ENCODE data around the gene CLK1.
A peak's percentile ranks its signal among the peaks of the same experiment; 100 is the strongest.

The CLK1 gene

DNA sequence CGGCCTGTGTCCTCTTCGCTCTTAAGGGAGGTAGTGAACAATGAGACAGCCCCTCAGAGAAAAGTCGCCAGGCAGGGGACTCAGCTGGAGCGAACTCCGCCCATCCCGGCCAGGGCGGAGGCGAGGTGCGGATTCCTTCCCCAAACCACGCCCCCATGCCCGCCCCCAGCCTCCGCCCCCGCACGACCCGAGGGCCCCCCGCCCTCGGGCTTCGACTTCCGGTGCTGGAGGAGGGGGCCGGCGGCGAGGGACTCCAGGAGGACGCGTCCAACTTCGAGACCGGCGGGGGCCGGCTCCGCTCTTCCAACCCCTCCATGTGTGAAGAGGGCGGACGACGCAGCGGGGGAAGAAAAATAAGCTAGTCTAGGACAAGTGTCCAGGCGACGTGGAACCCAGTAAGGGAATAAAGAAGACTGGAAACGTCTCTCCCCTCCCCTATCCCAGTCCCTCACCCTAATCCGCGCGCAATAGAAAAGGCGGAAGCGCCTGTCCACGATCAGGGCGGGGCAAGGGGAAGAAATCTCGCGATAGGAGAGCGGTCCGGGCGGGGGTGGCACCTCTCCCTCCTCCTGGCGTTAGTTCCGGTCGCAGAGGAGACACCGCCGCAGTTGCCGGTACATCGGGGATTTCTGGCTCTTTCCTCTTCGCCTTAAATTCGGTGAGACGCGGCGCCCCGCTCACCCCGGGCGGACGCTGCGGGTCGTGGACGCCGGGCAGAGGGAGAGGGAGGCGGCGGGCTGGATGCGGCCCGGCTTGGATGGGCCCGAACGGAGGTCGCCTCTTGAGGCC is 52.9 kb downstream of the CLK1 start, which contains the start of gene BZW1:
BZW1 (plus strand) TSS at position 578 of the 789 bp plus-strand sequence. CDS start 1,308 bp downstream, outside the sequence.
- DNase-seq (ENCODE audit: low spot score) = peak; percentile 99

DNA sequence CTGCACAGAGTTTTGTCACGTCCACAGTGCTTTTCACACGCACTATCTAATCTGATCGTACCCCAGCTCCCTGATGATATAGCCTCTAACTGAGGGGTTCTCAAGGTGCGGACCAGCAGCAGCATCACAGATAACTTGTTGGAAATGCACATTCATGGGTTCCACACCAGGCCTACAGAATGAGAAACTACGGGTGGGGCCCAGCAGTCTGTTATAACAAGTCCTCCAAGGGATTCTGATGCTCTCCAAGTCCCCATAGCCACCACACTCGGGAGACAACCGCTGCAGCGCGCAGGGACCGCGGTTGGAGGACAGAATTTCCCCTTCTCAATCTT is 53.5 kb downstream of the CLK1 start:
- DNase-seq (ENCODE audit: low spot score) = no peak

DNA sequence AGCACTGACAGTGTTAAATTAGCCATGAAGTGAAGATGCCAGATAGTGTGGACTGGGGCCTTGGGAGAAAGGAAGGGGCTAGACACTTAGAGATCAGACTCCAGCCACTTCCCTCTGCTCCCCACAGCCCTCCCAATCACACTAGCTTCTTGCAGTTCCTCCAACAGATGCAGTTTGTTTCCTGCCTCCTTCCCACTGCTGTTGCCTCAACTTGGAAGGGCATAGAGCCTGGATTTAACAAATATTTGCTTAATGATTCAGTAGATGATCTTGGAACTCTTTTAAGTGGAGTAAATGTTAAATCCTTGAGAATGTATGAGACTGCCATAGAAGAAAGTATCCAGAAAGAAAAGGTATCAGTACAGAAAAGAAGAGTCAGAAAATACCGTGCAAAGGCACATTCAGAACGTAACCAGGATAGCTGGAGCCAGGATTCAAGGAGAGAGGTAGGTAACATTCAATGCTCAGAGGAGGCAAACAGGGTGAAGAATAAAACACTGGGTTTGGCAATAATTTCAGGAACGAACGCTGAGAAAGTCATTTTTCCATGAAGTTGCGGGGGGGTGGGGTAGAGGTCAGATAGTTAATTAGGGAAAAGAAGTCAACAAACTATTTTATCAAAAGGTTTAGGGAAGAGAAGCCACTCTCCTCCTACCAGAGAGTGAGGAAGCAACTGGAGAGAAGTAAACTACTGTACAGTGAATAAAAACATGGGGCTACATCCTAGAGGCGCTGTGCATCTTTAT is 54.0 kb downstream of the CLK1 start:
- no peak for DNase-seq (ENCODE audit: low spot score)

DNA sequence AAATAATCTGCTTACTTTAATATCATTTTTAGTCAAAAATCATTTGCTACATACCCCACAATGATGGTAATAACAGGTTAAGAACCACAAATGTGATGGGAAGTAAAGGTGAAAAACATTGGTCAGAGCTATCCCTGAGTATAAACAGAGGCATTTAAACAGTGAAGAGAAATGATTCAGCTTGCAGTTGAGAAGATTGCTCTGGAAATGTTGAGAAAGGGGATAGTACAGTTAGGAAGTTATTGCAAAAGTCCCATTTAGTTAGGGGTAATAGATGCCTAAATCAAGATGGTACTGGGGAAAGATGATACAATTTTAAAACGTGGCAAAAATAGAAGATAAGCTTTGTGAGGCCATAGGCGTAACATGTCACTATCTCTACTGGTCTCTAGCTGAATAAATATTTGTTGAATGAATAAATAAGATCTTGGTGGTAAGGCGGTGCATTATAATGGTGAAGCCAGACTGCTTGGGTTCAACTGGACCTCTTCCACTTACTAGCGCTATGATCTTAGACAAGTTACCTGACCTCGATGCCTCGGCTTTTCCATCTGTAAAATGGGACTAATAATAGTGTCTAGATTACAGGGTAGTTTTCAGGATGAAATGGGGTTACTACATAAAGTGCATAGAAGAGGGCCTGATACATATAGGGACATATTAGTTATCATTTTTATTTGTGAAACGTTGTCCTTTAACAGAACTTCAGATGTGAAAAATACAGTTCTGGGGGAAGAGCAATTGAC is 54.8 kb downstream of the CLK1 start:
- DNase-seq (ENCODE audit: low spot score) = no peak
